PC-9 (cell line): ENCODE results near the gene KCNK13. TPM values are rescaled to one million over a fixed set of nuclear protein-coding genes. Genes with fewer than 3 reads are reported as not detected.

Experiments used
- BruUV-seq: library from RNA; stranded (reverse); fragments of 400-500 nt; replicated peaks from 2 replicates; lab custom pipeline; 2021; lab: Mats Ljungman, UMichigan
- CTCF ChIA-PET: fragments of 300-600 bp; sonication (Branson Sonifier 250); formaldehyde crosslinking; loops from one replicate; lab custom pipeline; 2022; ENCODE audit warnings: antibody characterized with exemption; lab: Charles Lee
- POLR2A ChIA-PET: fragments of 300-600 bp; sonication (Branson Sonifier 250); formaldehyde crosslinking; loops from one replicate; lab custom pipeline; 2022; ENCODE audit warnings: antibody characterized with exemption; ENCODE audit not compliant: unreplicated experiment; lab: Charles Lee
- DNase-seq, 2 experiments: peaks; one replicate each; pipeline versions ENCODE4 v3.0.0 to v3.0.0-alpha.2; 2015 to 2022; ENCODE audit warnings: mixed read lengths in 1 of 2
- H2AFZ ChIP-seq: fragments of 200-600 bp; sonication (generic); 2 replicates; pipeline ENCODE4 v1.8.1; 2017; ENCODE audit warnings: antibody characterized with exemption
- H3F3A ChIP-seq: fragments of 200-600 bp; sonication (generic); 2 replicates; pipeline ENCODE4 v1.8.1; 2017; ENCODE audit warnings: antibody characterized with exemption, mild to moderate bottlenecking, low read depth; ENCODE audit not compliant: insufficient read depth
- H3K27ac ChIP-seq: fragments of 200-600 bp; sonication (generic); 2 replicates; pipeline ENCODE4 v1.6.1; 2016; ENCODE audit warnings: mixed run types
- H3K27me3 ChIP-seq: fragments of 200-600 bp; sonication (generic); 2 replicates; pipeline ENCODE4 v1.6.1; 2016; ENCODE audit warnings: low read depth, mixed run types; ENCODE audit not compliant: insufficient read depth
- H3K36me3 ChIP-seq: fragments of 200-600 bp; sonication (generic); 2 replicates; pipeline ENCODE4 v1.6.1; 2016; ENCODE audit warnings: low read depth, mixed run types
- H3K4me1 ChIP-seq: fragments of 200-600 bp; sonication (generic); replicated peaks from 2 replicates; pipeline ENCODE4 v1.6.1; 2016; ENCODE audit warnings: mixed run types; ENCODE audit not compliant: insufficient read depth
- H3K4me2 ChIP-seq: fragments of 200-600 bp; sonication (generic); 2 replicates; pipeline ENCODE4 v1.6.1; 2017; ENCODE audit warnings: mixed run types
- H3K4me3 ChIP-seq: fragments of 200-600 bp; sonication (generic); 2 replicates; pipeline ENCODE4 v1.6.1; 2016; ENCODE audit warnings: mixed run types
- H3K79me2 ChIP-seq: fragments of 200-600 bp; sonication (generic); 2 replicates; pipeline ENCODE4 v1.6.1; 2017; ENCODE audit warnings: low read depth, mixed run types
- H3K9me2 ChIP-seq: fragments of 200-600 bp; sonication (generic); 2 replicates; pipeline ENCODE4 v1.8.1; 2017; ENCODE audit warnings: mild to moderate bottlenecking; ENCODE audit not compliant: insufficient read depth
- H3K9me3 ChIP-seq: fragments of 200-600 bp; sonication (generic); 2 replicates; pipeline ENCODE4 v1.8.1; 2016; ENCODE audit warnings: low read depth; ENCODE audit not compliant: insufficient read depth
- H4K20me1 ChIP-seq: fragments of 200-600 bp; sonication (generic); 2 replicates; pipeline ENCODE4 v1.8.1; 2017; ENCODE audit not compliant: insufficient read depth
- EZH2 ChIP-seq: fragments of 200-600 bp; sonication (generic); IDR thresholded peaks from 2 replicates; pipeline ENCODE4 v1.8.0; 2017; ENCODE audit warnings: antibody characterized with exemption, low read depth
- intact Hi-C: fragments of 100-400 bp; cut with micrococcal nuclease; formaldehyde crosslinking; loops from one replicate; pipeline ENCODE4 v1.10.0; 2022; ENCODE audit not compliant: unreplicated experiment
- total RNA-seq: library from RNA; stranded (reverse); gene quantifications from 2 replicates; pipeline ENCODE4 v1.2.3, GENCODE V29; 2021
- TF ChIP-seq, protein P1 (sequence below): fragments of 200-600 bp; sonication (generic); conservative IDR thresholded peaks from 2 replicates; pipeline ENCODE4 v1.6.1; 2017; ENCODE audit warnings: mixed run types, antibody characterized with exemption, mild to moderate bottlenecking, moderate library complexity

Gene KCNK13
- total RNA-seq, 1 experiment from 2014 or later: not detected

DNA sequence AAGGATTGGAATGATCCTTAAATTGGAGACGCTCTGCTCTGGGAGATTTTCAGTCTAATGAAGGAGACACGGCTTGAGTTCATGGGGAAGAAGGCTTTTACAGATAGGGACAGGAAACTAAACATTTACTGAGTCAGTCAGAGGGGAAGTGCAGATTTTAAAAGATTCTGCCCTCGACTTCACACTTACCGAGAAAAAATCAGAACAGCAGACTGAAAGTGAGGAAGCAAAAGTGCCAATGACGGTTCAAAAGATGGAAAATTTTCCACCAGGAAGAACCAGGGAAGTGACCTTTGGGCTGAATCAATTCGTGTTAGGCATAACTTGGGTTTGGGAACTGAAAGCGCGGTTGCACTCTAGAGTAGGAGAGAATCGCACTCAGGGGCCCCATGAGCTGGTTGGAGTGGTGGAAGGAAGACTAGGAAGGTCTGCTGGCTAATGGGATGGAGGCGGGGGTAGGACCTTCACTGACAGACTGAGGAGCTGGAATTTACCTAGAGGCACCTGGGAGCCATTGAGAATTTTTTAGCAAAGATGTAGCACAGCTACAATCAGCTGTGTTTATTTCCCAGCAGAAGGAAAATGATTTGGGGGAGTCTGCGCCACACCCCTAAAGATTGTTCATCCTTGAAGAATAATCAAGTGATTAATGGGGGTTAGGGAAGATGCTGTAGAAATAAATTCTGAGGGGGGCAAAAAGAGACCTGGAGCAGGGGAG is 1.2 kb downstream of the KCNK13 start:
- DNase-seq: no peak
- ChIA-PET CTCF (no interaction called here), POLR2A (no interaction called here)
- H4K20me1 ChIP-seq: no peaks in the 10 kb centered on the region
- H3K9me2 ChIP-seq: no peaks in the 10 kb centered on the region
- no peaks in the 10 kb centered on the region for H3K36me3 ChIP-seq
- H3K4me3 ChIP-seq: no peak overlapping the region
- intact Hi-C loops: no loop called here
- H3K27ac ChIP-seq: no peak overlapping the region
- no peaks in the 10 kb centered on the region for H3K9me3 ChIP-seq
- no peaks in the 10 kb centered on the region for H3F3A ChIP-seq
- H2AFZ ChIP-seq: no peak overlapping the region
- no TSS peak for BruUV-seq
- H3K27me3 ChIP-seq: no peaks in the 10 kb centered on the region
- H3K79me2 ChIP-seq: no peaks in the 10 kb centered on the region
- no peak overlapping the region for H3K4me2 ChIP-seq
- TF ChIP-seq, protein P1, sequence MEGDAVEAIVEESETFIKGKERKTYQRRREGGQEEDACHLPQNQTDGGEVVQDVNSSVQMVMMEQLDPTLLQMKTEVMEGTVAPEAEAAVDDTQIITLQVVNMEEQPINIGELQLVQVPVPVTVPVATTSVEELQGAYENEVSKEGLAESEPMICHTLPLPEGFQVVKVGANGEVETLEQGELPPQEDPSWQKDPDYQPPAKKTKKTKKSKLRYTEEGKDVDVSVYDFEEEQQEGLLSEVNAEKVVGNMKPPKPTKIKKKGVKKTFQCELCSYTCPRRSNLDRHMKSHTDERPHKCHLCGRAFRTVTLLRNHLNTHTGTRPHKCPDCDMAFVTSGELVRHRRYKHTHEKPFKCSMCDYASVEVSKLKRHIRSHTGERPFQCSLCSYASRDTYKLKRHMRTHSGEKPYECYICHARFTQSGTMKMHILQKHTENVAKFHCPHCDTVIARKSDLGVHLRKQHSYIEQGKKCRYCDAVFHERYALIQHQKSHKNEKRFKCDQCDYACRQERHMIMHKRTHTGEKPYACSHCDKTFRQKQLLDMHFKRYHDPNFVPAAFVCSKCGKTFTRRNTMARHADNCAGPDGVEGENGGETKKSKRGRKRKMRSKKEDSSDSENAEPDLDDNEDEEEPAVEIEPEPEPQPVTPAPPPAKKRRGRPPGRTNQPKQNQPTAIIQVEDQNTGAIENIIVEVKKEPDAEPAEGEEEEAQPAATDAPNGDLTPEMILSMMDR: no peak
- no peak for TF ChIP-seq EZH2
- H3K4me1 ChIP-seq: no peaks in the 10 kb centered on the region

DNA sequence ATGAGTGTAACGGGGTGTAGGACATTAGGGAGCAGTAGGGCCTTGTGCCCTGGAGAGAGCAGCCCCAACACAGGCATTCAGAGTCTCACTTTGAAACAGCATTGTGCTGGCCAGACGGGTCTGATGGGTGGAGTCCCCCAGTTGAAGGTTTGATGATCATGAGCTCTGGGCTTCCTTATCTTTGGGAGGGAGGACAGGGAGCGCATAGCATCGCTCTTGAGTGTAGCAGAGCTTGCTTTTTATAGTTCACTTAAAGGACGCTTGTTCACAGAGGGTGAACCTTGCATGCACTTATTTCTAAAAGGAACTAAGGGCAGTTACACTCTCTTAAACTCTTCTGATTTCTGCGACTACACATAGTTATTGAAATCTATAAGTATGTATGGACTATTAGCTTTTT is 10.6 kb downstream of the KCNK13 start:
- Histone ChIP-seq H3K79me2 (no peaks in the 10 kb centered on the region), H3K4me1 (no peaks in the 10 kb centered on the region), H3K27ac (no peak overlapping the region), H2AFZ (no peak overlapping the region), H4K20me1 (no peaks in the 10 kb centered on the region), H3K9me2 (no peaks in the 10 kb centered on the region), H3K4me2 (no peak overlapping the region), H3K4me3 (no peak overlapping the region), H3F3A (no peaks in the 10 kb centered on the region), H3K9me3 (no peaks in the 10 kb centered on the region), H3K27me3 (no peaks in the 10 kb centered on the region), H3K36me3 (no peaks in the 10 kb centered on the region)
- TF ChIP-seq, protein P1: no peak
- ChIA-PET CTCF (no interaction called here), POLR2A (no interaction called here)
- BruUV-seq: no TSS peak
- no peak for DNase-seq
- intact Hi-C loops: no loop called here

DNA sequence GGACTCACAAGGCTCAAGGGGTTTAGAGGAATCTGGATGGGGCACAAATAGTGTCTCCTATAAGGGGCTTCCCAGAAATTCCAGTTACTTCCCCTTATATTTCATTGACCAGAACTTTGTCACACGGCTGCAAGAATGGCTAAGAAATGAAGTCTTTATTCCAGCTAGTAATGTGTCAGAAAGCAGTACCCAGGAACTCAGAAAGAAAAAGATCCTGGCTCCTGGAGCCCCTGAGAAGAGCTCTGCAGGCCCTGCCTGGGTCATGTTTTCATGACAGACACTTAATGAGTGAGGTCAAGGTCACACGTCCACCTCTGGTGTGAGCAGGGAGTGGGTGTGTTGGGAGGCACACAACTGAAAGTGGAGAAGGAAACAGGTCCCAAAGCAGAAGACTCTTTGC is 17.8 kb downstream of the KCNK13 start:
- no peaks in the 10 kb centered on the region for H3K79me2 ChIP-seq
- H3K9me3 ChIP-seq: no peaks in the 10 kb centered on the region
- no peaks in the 10 kb centered on the region for H3F3A ChIP-seq
- ChIA-PET POLR2A (no interaction called here), CTCF (no interaction called here)
- H3K4me3 ChIP-seq: no peak overlapping the region
- H3K27me3 ChIP-seq: no peaks in the 10 kb centered on the region
- no peaks in the 10 kb centered on the region for H3K36me3 ChIP-seq
- H2AFZ ChIP-seq: no peak overlapping the region
- no peaks in the 10 kb centered on the region for H3K9me2 ChIP-seq
- H3K4me2 ChIP-seq: no peak overlapping the region
- DNase-seq: no peak
- no peak overlapping the region for H3K27ac ChIP-seq
- no peaks in the 10 kb centered on the region for H4K20me1 ChIP-seq
- BruUV-seq: no TSS peak
- TF ChIP-seq, protein P1: no peak
- no peak for TF ChIP-seq EZH2
- intact Hi-C loops: no loop called here
- H3K4me1 ChIP-seq: no peaks in the 10 kb centered on the region
